ENCODE results near the gene DMWD.
"Not testable (repeated sequence)": the region's sequence is repeated elsewhere in the genome, so short reads cannot be mapped to it uniquely, and the experiment has no call there.

The DMWD gene

GRCh38 chr19:45769821-45770191, 22.8 kb downstream of the DMWD start:
- no peak for DNase-seq (ENCODE audit: low read depth)

GRCh38 chr19:45768984-45769782, 23.5 kb downstream of the DMWD start, which contains the start of gene SIX5:
Gene SIX5 (minus strand): TSS chr19:45769252. CDS start chr19:45768844, 408 bp downstream.
- peak; percentile 73 for DNase-seq (ENCODE audit: low read depth)

- no peak for DNase-seq (ENCODE audit: low read depth)
Measured at GRCh38 chr19:45768655-45768983, 24.0 kb downstream of the DMWD start.

- DNase-seq (ENCODE audit: low read depth): no peak
Measured at GRCh38 chr19:45767881-45768654, 24.6 kb downstream of the DMWD start.

GRCh38 chr19:45767410-45767880, 25.2 kb downstream of the DMWD start:
- no peak for DNase-seq (ENCODE audit: low read depth)

GRCh38 chr19:45766869-45767346, 25.7 kb downstream of the DMWD start:
- no peak for DNase-seq (ENCODE audit: low read depth)

- no peak for DNase-seq (ENCODE audit: low read depth)
Measured at GRCh38 chr19:45766296-45766868, 26.3 kb downstream of the DMWD start.

GRCh38 chr19:45765702-45766295, 26.8 kb downstream of the DMWD start:
- DNase-seq (ENCODE audit: low read depth): no peak

- no peak for DNase-seq (ENCODE audit: low read depth)
Measured at GRCh38 chr19:45764945-45765701, 27.5 kb downstream of the DMWD start.

- no peak for DNase-seq (ENCODE audit: low read depth)
Measured at GRCh38 chr19:45764475-45764874, 28.2 kb downstream of the DMWD start.

GRCh38 chr19:45763691-45764294, 28.9 kb downstream of the DMWD start:
- no peak for DNase-seq (ENCODE audit: low read depth)

- DNase-seq (ENCODE audit: low read depth): no peak
Measured at GRCh38 chr19:45762870-45763631, 29.6 kb downstream of the DMWD start.

GRCh38 chr19:45761714-45762113, 30.9 kb downstream of the DMWD start:
- DNase-seq (ENCODE audit: low read depth): no peak

- DNase-seq (ENCODE audit: low read depth): no peak
Measured at GRCh38 chr19:45758921-45759320, 33.7 kb downstream of the DMWD start.

- DNase-seq (ENCODE audit: low read depth): no peak
Measured at GRCh38 chr19:45757695-45758094, 35.0 kb downstream of the DMWD start.

- DNase-seq (ENCODE audit: low read depth): no peak
Measured at GRCh38 chr19:45754323-45754722, 38.3 kb downstream of the DMWD start.

- DNase-seq (ENCODE audit: low read depth): no peak
Measured at GRCh38 chr19:45753548-45753947, 39.1 kb downstream of the DMWD start.

- DNase-seq (ENCODE audit: low read depth): no peak
Measured at GRCh38 chr19:45752639-45753038, 40.0 kb downstream of the DMWD start.

GRCh38 chr19:45751483-45751882, 41.2 kb downstream of the DMWD start:
- DNase-seq (ENCODE audit: low read depth): not testable (repeated sequence)

- DNase-seq (ENCODE audit: low read depth): no peak
Measured at GRCh38 chr19:45747513-45747912, 45.1 kb downstream of the DMWD start.
